Cerebellar cortex (tissue), 1 donor: ENCODE results near the gene RNASEH2A.

Source experiments
- DNase-seq: peaks from one replicate; pipeline ENCODE4 v3.0.0-alpha.2; 2015; ENCODE audit warnings: low spot score

RNASEH2A gene

GRCh38 chr19:12783291-12783848 lies 23.0 kb upstream of the RNASEH2A start:
- no peak for DNase-seq

- no peak for DNase-seq
Observed at GRCh38 chr19:12783849-12784393, 22.5 kb upstream of the RNASEH2A start.

- no peak for DNase-seq
Observed at GRCh38 chr19:12784394-12784870, 22.0 kb upstream of the RNASEH2A start.

- no peak for DNase-seq
Observed at GRCh38 chr19:12784871-12785430, 21.4 kb upstream of the RNASEH2A start.

GRCh38 chr19:12785431-12786031 lies 20.9 kb upstream of the RNASEH2A start:
- no peak for DNase-seq

- no peak for DNase-seq
Observed at GRCh38 chr19:12786141-12786870, 20.1 kb upstream of the RNASEH2A start.

- no peak for DNase-seq
Observed at GRCh38 chr19:12786952-12787351, 19.4 kb upstream of the RNASEH2A start.

GRCh38 chr19:12787458-12787857 lies 18.9 kb upstream of the RNASEH2A start:
- no peak for DNase-seq

- no peak for DNase-seq
Observed at GRCh38 chr19:12788042-12788681, 18.2 kb upstream of the RNASEH2A start.

- DNase-seq: peak; percentile 53
Observed at GRCh38 chr19:12788682-12789097, 17.7 kb upstream of the RNASEH2A start.

GRCh38 chr19:12789098-12789903 lies 17.1 kb upstream of the RNASEH2A start:
- peak; percentile 50 for DNase-seq

- DNase-seq: peak; percentile 96
Observed at GRCh38 chr19:12789904-12790619, 16.3 kb upstream of the RNASEH2A start.

- DNase-seq: no peak
Observed at GRCh38 chr19:12790628-12791344, 15.6 kb upstream of the RNASEH2A start.

- peak; percentile 95 for DNase-seq
Observed at GRCh38 chr19:12791345-12792050, 14.9 kb upstream of the RNASEH2A start, which contains the start of gene JUNB. JUNB (plus strand) TSS chr19:12791486; CDS start chr19:12791772, 286 bp downstream.

- DNase-seq: peak; percentile 66
Observed at GRCh38 chr19:12792051-12792852, 14.1 kb upstream of the RNASEH2A start.

GRCh38 chr19:12792853-12793289 lies 13.5 kb upstream of the RNASEH2A start:
- DNase-seq: no peak

- DNase-seq: peak; percentile 92
Observed at GRCh38 chr19:12793290-12794195, 12.8 kb upstream of the RNASEH2A start.
